GM19455 (cell line): ENCODE data around the gene TNNT1.
"Not testable (repeated sequence)": the region's sequence is repeated elsewhere in the genome, so short reads cannot be mapped to it uniquely, and the experiment has no call there.

Source experiments
- ATAC-seq: cut with Tn5 transposase; IDR thresholded peaks from one replicate; pipeline ENCODE4 v1.9.1; 2021; ENCODE audit not compliant: unreplicated experiment

Gene TNNT1

DNA sequence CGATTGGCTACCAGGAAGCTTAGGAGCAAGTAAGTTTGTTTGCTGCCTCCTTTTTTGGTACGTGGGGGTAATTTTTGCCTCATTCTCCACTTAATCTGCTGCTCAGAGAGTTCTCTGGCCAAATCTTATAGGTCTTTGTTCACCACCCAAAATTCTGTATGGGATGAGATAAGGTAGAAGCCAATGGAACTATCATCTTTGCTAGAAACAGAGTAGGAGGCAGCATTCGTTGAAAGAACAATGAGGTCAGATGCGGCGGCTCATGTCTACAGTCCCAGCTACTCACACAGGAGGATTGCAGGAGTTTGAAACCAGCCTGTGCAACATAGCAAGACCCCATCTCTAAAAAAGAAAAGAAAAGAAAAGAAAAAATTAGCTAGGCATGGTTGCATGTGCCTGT is 22.4 kb upstream of the TNNT1 start:
- no peak for ATAC-seq

GRCh38 chr19:55169136-55169535 is 20.1 kb upstream of the TNNT1 start:
- no peak for ATAC-seq

GRCh38 chr19:55166530-55167268 is 17.7 kb upstream of the TNNT1 start, which contains the start of gene DNAAF3:
Gene DNAAF3 (minus strand): TSS chr19:55166613. CDS start chr19:55166413, 200 bp downstream.
- ATAC-seq, result no peak

DNA sequence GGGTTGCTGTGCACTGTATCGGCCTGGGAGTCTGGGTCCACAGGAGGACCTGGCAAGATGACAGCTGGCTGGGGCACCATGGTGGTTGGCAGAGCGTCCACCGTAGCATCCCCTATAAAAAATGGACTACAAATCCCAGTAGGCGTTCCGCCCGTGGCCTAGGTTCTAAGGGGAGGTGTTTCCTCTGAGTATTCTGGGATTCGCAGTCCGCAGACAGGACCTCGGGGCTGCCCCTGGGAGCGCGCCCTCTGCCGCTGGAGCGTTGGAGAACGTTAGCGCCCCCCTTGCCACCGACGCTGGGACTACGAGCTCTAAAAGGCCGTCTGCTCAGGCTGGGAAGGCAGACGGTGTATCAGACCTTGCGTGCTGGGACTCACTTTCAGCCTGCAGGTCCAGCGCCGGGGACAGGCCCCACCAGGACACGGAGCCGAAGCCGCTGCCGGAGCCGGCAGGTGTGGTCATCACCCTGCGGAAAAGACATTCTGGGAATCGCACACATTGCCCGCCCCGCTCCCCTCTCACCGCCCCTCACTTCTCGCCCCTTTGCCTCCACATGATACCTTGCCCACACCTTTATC is 17.0 kb upstream of the TNNT1 start:
- no peak for ATAC-seq

GRCh38 chr19:55161571-55162322 is 12.7 kb upstream of the TNNT1 start:
- ATAC-seq, result no peak

DNA sequence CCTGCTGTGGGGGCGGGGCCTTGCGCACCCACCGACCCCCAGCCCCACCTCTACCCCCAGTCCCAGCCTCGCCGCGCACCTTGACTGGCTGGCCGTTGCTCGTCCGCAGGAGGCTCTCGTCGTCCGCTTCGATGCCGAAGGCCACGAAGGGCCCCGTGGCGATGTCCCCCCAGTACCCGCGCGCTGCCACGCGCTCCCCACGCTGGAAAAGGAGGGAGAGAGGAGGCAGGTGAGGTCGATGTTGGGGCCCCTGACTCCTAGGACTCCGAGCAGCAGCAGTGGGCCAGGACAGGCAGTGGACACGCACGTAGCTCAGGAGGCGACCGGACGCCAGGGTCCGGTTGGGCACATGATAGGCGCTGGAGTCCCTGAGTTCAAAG is 12.0 kb upstream of the TNNT1 start:
- ATAC-seq, result no peak

- ATAC-seq, result no peak
Measured at GRCh38 chr19:55160128-55160985, 11.4 kb upstream of the TNNT1 start.

DNA sequence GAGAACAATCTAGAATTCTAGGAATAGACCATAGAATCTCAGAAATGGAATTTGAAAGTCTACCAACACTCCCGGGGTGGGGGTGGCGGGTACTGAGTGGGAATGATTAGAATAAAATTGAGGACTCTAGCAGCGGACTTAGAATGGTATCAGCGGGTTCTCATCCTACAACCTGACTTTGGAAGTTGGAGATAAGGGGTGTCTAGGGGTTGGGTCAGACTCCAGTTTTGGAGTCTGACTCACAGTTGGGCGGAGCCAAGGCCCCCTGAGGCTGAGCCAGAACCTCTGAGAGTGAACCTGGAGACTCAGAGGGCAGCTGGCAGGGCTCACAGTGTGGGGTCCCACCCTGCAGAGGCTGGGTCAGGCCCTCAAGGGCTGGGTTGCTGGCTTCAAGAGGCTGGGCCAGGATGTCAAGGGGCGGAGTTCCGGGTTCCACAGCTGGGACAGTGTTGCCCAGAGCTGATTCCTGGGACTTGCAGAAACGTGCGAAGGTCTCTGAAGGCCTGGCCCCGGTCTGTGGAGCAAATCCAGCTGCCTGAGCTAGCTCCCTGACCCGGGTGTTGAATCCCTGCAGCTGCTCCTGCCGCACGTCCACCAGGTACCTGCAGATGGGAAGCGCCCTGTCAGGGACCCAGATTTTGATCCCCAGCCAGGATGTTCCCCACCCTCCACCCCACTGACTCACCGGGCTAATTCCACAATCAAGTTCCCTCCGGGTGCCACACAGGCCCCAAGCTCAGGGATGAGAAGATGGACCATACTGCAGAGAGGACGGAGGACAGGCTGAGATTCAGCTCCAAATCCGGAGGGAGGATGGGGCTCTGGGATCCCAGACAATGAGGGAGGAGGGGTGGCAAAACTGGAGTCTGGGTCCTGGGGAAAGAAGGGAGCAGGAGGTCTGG is 10.1 kb upstream of the TNNT1 start:
- no peak for ATAC-seq

- ATAC-seq, result no peak
Measured at GRCh38 chr19:55158423-55158822, 9.4 kb upstream of the TNNT1 start.

DNA sequence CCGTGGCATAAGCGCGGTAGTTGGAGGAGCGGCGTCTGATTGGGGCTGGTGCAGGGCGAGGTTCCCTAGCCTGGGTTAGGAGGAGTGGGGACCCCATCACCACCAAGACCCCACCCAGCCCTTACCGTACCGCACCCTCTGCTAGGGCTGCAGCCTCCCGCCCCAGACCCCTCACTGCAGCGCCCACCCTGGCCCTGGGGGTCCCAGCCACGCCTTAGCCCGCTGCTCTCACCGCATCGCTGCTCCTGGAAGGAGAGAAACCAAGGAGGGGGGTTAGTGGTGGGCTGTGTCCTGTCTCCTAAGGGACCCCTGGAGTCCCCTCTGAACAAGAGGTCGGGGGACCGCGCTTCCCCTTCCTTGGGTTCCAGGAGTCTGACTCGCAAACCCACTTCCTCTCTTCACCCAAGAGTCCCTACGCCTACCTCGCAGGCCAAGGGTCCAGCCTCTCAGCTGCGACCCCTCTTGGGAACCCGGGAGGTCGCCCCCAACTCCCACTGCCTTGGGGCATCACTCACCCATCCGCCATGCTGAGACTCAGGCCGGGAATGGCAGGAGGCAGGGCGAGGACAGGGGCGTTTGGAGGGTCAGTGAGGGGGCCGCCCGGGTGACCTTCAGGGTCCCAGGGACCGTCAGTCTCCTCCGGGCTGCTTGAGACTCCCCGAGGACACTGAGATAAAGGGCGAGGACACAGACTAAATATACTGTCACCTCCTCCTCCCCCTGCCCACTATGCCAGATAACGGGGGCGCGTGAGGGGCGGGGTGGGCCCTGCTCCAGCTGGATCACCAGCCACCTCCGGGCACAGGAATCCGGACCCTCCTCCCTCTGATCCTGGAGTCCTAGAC is 8.3 kb upstream of the TNNT1 start, which contains the start of gene TNNI3:
Gene TNNI3, minus strand, starts transcription at position 669 of the 845 bp plus-strand sequence. Its CDS starts 143 bp downstream, at position 526.
- no peak for ATAC-seq

- ATAC-seq, result no peak
Measured at GRCh38 chr19:55156202-55157063, 7.4 kb upstream of the TNNT1 start.

- ATAC-seq, result not testable (repeated sequence)
Measured at GRCh38 chr19:55155784-55156183, 6.8 kb upstream of the TNNT1 start.

GRCh38 chr19:55153652-55154264 is 4.8 kb upstream of the TNNT1 start:
- ATAC-seq, result no peak

- ATAC-seq, result no peak
Measured at GRCh38 chr19:55152017-55152416, 3.0 kb upstream of the TNNT1 start.

DNA sequence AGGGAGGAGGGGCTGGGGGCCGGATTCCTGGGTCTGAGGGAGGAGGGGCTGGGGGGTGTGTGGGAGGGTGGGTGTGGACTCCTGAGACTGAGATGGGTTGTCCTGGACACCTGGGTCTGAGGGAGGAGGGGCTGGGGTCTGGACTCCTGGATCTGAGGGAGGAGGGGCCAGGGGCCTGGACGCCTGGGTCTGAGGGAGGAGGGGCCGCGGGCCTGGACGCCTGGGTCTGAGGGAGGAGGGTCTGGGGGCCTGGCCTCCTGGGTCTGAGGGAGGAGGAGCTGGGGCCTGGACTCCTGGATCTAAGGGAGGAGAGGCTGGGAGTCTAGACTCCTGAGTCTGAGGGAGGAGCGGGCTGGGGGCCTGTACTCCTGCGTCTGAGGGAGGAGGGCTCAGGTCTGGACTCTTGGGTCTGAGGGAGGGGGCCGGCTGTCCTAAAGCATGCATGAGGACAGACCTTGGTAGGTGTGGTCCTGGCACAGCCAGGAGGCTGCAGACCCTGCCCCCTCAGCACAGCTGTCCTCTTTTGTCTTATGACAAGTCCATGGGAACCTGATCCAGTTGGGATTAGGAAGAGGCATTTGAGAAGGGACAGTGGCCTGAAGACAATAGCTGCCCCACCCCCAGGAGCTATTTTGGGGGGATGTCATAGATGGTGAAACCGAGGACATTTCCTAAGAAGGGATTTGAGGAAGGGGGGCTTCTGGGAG is 1.3 kb downstream of the TNNT1 start:
- ATAC-seq, result no peak

GRCh38 chr19:55146705-55147273 is 2.2 kb downstream of the TNNT1 start:
- no peak for ATAC-seq
